Fibroblast of villous mesenchyme (primary cell): ENCODE measurements around the gene DYDC1. TPM values are rescaled to one million over a fixed set of nuclear protein-coding genes. Genes with fewer than 3 reads are reported as not detected.
A peak's percentile ranks its signal among the peaks of the same experiment; 100 is the strongest.

Source experiments
- DNase-seq: peaks from one replicate; pipeline ENCODE4 v3.0.0-alpha.2; 2010; ENCODE audit warnings: low read depth
- H3K4me3 ChIP-seq: 2 replicates; pipeline ENCODE4 v1.5.1; 2011; ENCODE audit warnings: low read depth, mild to moderate bottlenecking, low read length
- CTCF ChIP-seq: IDR thresholded peaks from 2 replicates; pipeline ENCODE4 v1.5.1; 2012; ENCODE audit warnings: low read depth, mild to moderate bottlenecking, low read length; ENCODE audit not compliant: insufficient read depth
- total RNA-seq: library from RNA; depleted of rRNA; stranded (reverse); fragments of >200 nt; gene quantifications from 2 replicates; pipeline ENCODE4 v1.2.3, GENCODE V29; 2012

The DYDC1 gene
- total RNA-seq, 1 donor: not detected

- TF ChIP-seq CTCF: no peak
- peak; percentile 66 for DNase-seq
- H3K4me3 ChIP-seq: no peak overlapping the region
Measured at GRCh38 chr10:80392250-80392649, 35.7 kb upstream of the DYDC1 start.

DNA sequence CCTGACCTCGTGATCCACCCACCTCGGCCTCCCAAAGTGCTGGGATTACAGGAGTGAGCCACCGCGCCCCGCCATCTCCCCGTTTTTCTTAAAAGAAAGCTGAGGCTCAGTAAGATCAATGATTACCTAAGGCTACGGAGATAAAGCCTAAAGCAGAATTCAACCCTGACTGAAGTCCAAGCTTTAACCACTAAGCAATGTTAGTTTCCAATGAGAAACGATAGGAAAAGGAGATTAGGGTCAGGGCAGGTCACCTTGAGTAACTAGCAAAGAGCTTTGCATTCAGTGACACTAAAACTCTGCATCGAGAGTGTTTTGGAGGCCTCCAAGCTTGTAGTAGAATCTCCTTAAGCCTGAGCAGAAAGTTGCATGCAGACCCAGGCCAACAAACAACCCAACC, 34.2 kb upstream of the DYDC1 start:
- TF ChIP-seq CTCF: no peak
- DNase-seq: no peak
- no peak overlapping the region for H3K4me3 ChIP-seq

GRCh38 chr10:80382989-80383388, 26.4 kb upstream of the DYDC1 start:
- DNase-seq: peak; percentile 60
- no peak overlapping the region for H3K4me3 ChIP-seq
- peak; percentile 68 for TF ChIP-seq CTCF

- no peak overlapping the region for H3K4me3 ChIP-seq
- DNase-seq: peak; percentile 39
- TF ChIP-seq CTCF: no peak
Measured at GRCh38 chr10:80380185-80380584, 23.6 kb upstream of the DYDC1 start.

- no peak for TF ChIP-seq CTCF
- DNase-seq: no peak
- no peak overlapping the region for H3K4me3 ChIP-seq
Measured at GRCh38 chr10:80379701-80380100, 23.1 kb upstream of the DYDC1 start.

DNA sequence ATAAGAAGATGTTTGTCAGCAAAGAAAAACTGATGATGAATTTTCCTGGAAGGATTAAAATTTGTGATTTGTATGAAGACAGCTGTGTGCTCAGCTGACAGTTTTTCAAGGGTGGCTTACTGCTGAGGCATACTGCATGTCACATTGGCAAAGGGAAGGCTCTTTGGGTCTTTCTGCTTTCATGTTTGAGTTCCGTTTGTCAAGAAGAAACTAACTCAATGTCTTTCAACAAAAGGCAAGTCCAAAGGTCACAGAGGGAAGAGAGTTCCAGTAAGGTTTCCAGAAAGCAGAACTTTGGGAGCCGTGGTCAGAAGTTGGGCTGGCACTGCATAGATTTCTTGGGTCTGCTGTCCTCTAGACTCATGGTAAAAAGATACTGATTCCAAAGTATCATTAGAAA, 16.9 kb upstream of the DYDC1 start:
- no peak for TF ChIP-seq CTCF
- H3K4me3 ChIP-seq: no peak overlapping the region
- DNase-seq: no peak

DNA sequence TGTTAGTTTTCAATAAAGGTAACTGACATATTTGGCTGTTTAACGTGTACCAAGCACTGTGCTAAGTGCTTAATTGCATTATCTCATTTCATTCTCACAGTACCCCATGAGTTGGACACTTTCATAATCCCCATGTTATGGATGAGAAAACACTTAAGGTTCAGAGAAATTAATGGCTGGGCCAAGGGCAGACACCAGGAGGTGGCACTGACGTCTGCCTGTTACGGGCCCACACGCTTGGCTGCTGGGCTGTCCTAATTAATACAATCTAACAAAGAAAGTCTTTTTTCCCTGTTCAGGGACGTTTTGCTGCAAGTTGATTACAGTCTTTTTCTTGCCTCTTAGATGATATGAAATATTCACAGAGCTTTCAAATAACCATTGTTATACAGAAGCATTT, 16.1 kb upstream of the DYDC1 start:
- no peak overlapping the region for H3K4me3 ChIP-seq
- DNase-seq: no peak
- TF ChIP-seq CTCF: no peak
